Measurements from ENCODE around the gene WHRN. TPM values are rescaled to one million over a fixed set of nuclear protein-coding genes. Genes with fewer than 3 reads are reported as not detected.

Gene WHRN
- total RNA-seq, 1 donor from 2014 or later: 0.52 TPM

DNA sequence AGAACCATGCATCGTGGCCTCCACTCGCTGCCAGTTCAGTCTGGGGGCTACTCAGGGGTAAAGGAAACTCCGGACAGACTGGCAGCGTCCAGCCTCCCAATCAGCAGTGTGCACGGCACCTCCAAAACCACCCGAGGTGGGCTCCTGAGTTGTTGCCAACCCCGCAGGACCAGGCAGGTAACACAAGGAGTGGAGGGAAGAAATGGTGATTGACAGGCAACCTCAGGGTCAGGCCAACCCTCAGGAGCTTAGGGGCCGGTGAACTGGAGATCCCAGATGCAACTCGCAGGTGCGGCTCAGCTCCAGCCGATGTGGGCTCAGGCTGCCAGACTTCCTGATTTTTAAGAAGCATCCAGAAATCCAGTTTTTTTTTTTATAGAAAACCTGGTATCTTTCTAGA is 80.1 kb downstream of the WHRN start:
- intact Hi-C loops (cut with micrococcal nuclease): no loop called here

DNA sequence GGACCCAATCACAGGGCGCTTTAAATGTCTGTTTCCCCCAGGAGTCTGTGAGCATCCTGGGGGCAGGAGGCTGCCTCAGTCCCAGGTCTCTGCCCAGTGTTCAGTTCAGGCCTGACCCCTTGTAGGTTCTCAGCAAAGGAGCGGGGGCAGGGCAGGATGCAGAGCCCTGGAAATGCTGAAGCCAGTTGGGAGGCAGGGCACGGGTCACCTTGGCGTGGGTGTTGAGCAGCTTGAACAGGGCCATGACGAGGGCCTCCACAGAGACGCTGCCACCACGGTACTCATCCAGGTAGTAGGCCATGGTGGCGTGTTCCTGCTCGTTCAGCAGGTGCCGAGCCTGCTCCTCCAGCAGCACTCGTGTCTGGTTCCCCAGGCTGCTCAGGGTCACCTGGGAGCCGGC is 81.1 kb downstream of the WHRN start:
- intact Hi-C loops (cut with micrococcal nuclease): no loop called here

GRCh38 chr9:114423181-114423580 is 82.1 kb downstream of the WHRN start:
- intact Hi-C loops (cut with micrococcal nuclease): no loop called here

- intact Hi-C loops (cut with micrococcal nuclease): no loop called here
Observed at GRCh38 chr9:114421147-114421546, 84.1 kb downstream of the WHRN start.

- intact Hi-C loops (cut with micrococcal nuclease): no loop called here
Observed at GRCh38 chr9:114419796-114420195, 85.5 kb downstream of the WHRN start.

GRCh38 chr9:114418053-114418452 is 87.2 kb downstream of the WHRN start:
- intact Hi-C loops (cut with micrococcal nuclease): no loop called here

- intact Hi-C loops (cut with micrococcal nuclease): no loop called here
Observed at GRCh38 chr9:114417511-114417910, 87.8 kb downstream of the WHRN start.

- intact Hi-C loops (cut with micrococcal nuclease): no loop called here
Observed at GRCh38 chr9:114416906-114417305, 88.4 kb downstream of the WHRN start.

DNA sequence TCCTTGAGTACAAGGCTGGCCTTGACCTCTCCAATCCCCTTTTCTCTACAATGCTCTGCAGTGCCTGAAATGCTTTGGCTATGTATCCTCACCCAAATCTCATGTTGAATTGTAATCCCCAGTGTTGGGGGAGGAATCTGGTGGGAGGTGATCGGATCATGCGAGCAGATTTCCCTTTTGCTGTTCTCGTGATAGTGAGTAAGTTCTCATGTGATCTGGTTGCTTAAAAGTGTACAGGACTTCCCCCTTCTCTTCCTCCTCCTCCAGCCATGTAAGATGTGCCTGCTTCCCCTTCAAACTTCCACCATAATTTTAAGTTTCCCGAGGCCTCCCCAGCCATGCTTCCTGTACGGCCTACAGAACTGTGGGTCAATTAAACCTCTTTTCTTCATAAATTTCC is 89.0 kb downstream of the WHRN start:
- intact Hi-C loops (cut with micrococcal nuclease): no loop called here

GRCh38 chr9:114414346-114414745 is 90.9 kb downstream of the WHRN start:
- intact Hi-C loops (cut with micrococcal nuclease): no loop called here

GRCh38 chr9:114413861-114414301 is 91.4 kb downstream of the WHRN start:
- intact Hi-C loops (cut with micrococcal nuclease): no loop called here

GRCh38 chr9:114412048-114412683 is 93.1 kb downstream of the WHRN start:
- intact Hi-C loops (cut with micrococcal nuclease): no loop called here

DNA sequence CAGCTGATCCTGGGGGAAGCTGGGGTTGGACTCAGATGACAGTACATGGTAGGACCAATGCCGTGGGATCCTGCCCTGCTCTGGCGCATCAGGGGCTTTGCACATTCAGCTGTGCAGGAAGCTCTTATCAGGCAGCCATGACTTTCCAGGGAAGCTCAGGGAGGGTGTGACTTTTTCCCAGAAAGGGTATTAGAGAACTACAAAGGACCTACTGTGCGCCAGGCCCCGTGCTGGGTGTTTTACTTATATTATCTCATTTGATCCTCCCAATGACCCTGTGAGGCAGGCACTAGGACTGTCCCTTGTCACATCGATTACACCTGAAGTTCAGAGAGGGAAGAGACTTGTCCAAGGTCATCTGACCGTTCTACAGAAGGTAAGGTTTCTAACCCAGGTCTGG is 93.8 kb downstream of the WHRN start:
- intact Hi-C loops (cut with micrococcal nuclease): no loop called here

DNA sequence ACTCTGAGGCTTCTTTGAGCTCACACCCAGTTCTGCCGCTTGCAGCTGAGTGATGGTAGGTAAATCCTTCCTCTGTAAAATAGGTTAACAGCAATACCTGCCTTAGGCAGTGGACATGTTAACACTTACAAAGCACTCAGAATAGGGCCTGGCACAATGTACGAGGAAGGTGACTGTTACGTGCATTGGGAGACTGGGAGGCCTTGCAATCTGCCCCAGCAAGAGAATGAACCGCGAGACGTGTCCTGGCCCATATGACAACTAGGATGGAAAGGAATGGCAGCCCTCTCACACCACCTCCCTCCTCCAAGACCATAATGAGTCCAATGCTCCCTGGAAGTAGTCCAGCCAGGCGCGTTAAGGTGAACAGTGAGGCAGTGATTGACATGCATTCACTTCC is 94.4 kb downstream of the WHRN start:
- intact Hi-C loops (cut with micrococcal nuclease): no loop called here

- intact Hi-C loops (cut with micrococcal nuclease): no loop called here
Observed at GRCh38 chr9:114409842-114410241, 95.4 kb downstream of the WHRN start.

DNA sequence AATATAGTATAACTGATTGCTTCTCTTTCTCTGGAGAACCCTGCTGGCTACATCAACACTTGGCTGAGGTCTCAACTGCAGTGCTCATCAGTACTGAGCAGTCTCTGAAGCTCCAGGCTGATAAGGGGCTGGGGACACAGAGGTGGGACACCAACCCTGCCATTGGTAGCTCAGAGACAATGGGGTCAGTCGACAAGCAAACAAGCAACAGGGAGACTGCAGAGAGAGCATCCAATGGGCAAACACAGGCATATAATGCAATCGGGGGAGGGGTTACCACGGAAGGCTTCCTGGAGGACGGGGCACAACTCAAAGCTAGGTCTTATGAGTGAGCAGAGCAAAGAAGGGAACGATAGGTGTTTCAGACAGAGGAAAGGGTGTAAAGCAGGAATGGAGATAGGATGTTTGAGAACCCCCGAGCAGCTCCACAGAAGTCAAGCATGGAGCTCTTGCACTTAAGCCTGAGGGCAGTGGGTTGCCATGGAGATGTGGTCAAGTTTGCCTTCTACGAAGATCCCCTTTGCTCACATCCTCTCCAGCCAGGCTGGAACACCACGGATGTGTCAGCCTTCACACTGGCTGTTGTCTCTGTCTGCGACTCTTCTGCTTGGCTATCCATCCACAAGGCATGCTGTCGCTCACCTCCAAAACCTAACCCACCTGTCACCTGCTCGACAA is 96.0 kb downstream of the WHRN start:
- intact Hi-C loops (cut with micrococcal nuclease): no loop called here

- intact Hi-C loops (cut with micrococcal nuclease): no loop called here
Observed at GRCh38 chr9:114408645-114409044, 96.6 kb downstream of the WHRN start.

GRCh38 chr9:114407889-114408288 is 97.4 kb downstream of the WHRN start:
- intact Hi-C loops (cut with micrococcal nuclease): no loop called here

- intact Hi-C loops (cut with micrococcal nuclease): no loop called here
Observed at GRCh38 chr9:114406441-114406840, 98.8 kb downstream of the WHRN start.

DNA sequence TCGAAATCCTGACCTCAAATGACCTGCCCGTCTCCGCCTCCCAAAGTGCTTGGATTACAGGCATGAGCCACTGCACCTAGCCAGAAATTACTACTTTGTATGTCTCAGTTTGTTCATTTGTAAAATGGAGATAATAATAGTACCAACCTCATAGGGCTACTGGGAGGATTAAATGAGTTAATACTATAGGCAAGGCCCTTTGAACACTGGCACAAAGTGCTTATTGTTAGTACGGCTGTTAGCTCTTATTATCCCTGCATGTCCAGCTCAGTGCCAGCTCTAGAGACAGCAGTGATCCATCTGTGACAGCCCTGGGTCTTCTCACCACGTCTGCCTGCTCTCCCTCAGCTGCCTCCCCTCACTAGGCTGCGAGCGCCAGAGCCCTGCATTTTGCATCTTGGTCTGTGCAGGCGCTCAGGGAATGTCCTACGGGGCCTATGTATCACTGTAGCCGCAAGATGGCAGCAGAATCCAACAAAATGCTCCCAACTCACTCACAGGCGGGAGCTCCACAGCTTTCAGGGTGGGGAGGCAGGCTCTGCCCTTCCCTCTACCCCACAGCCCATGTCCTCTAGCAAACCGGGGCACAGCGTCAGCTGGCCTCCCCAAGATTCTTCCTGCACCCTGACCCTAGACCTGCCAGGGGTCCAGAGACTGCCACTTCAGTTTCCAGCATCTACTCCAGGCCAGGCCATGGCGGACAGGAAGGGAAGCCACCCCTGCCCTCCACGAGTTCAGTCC is 99.8 kb downstream of the WHRN start:
- intact Hi-C loops (cut with micrococcal nuclease): loop anchor here (1.0 kb wide), 4 partner anchors 82 to 609 kb away; no protein-coding TSS in a partner anchor

DNA sequence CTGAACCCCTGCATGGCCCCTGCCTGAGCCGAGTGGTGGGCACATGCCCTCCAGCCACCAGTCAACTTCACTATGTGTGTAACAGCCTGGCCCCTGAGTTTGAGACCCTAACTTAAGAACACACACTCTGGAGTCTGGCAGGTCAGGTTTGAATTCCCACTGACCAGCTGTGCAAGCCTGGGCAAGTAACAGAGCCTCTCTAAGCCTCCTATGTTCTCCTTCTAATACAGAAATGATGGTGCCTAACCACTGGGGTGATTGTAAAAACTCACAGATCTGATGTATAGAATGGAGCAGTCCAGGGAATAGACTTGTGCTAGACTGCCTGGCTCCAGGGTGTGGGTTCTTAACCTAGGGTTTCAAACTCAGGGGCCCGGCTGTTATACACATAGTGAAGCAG is 100.7 kb downstream of the WHRN start:
- intact Hi-C loops (cut with micrococcal nuclease): no loop called here

DNA sequence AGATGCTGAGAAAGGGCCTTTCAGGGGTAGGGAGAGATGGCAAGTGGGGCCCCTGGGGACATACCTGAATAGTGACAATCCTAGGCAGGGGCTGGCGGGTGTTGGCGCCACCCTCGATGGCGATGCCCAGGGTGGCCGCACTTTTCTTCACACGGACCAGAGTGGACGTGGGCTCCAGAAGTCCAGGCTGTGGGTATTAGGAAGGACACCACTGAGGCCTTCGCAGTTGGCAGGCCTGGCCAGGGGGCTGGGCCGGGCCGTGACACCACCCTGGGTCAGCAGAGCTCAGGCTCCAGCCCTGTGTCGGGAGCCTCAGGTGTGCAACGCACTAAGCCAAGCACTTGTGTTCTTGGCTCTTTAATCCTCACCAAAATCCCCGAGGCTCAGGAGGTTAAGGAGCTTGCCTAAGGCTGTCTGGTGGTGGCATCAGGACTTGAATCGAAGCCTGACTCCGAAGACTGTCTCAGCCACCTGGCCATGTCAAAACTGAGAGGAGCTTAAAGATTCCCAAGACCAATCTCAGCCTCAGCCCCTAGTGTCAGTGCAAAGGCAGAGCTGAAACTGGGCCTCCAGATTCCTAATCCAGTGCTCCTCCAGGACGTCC is 102.0 kb downstream of the WHRN start:
- intact Hi-C loops (cut with micrococcal nuclease): no loop called here
